ENCODE data around the gene CACNA1C.

Gene CACNA1C

GRCh38 chr12:2319737-2320506 is 267.1 kb downstream of the CACNA1C start:
- no peak for DNase-seq (ENCODE audit: low read depth in 2 of 2)

- DNase-seq (ENCODE audit: low read depth in 2 of 2) = no peak
Measured at GRCh38 chr12:2320841-2321240, 268.1 kb downstream of the CACNA1C start.

- DNase-seq (ENCODE audit: low read depth in 2 of 2) = no peak
Measured at GRCh38 chr12:2322554-2323120, 269.9 kb downstream of the CACNA1C start.

DNA sequence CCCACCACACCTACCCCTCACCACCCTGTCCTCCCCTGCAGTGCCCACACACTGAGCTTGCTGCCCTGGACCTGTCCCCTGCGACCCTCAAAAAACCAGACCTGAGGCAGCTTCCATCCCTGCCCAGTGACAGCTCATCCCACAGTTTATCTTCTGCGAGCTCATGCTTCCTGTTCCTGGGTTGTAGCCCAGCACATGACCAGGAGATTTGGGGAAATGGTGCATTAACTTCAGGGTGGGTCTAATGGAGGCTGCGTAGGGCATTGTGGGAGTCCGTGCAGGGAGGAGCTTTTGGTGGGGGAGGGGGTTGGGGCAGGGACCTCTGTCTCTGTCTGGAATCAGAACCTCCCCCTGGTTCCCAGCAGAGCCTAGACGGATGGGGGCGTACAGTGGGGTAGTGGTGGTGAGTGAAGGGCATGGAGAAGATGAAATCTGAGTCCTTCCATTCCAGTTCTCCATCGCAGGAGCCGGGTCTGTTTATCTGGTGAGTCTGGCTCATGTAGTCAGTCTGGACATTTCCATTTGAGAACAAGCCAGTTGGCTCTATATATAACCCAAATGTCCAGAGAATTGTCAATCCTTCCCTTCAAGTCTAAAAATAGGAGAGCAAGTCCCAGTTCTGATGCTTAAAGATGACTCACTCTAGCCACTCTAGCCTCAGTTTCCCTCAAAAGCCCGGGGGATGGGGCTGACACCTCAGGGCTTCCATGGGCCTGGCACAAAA is 270.9 kb downstream of the CACNA1C start:
- no peak for DNase-seq (ENCODE audit: low read depth in 2 of 2)

DNA sequence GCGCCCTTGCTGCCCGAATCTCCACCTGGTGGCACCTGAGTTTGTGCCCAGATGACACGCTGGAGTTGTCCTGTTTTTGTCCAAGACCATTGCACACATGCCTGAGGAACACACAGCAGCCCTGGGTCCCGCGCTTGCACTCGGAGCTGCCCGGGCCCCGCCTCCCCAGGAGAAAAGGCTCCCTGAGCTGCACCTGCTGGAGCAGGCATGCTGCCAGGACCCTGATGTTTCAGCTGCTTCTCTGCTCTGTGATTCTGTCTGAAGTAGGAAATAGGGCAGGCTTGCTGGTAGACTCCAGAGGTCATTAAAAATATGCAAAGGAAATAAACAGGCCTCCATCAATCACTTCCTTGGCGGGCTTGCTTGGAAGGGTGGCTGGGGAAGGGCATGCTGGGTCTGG is 271.6 kb downstream of the CACNA1C start:
- no peak for DNase-seq (ENCODE audit: low read depth in 2 of 2)

DNA sequence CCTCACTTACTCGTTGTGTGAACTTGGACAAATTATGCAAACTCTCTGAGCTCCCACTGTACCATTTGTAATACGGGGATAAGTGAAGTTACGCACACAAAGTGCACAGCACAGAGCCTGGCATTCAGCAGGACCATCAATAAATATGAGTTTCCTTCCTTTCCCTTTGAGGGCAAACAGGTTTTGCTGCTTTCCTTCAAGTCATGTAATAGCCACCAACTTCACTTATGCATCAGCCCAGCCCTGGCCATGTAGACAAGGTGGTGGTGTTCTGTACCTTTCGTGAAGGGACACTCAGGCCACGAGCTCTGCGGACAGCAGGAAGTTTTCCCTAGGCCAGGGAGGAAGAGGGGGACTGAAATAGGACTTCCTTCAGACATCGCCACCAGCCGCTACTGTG is 272.7 kb downstream of the CACNA1C start:
- no peak for DNase-seq (ENCODE audit: low read depth in 2 of 2)

- no peak for DNase-seq (ENCODE audit: low read depth in 2 of 2)
Measured at GRCh38 chr12:2326470-2326869, 273.7 kb downstream of the CACNA1C start.

- no peak for DNase-seq (ENCODE audit: low read depth in 2 of 2)
Measured at GRCh38 chr12:2328661-2329060, 275.9 kb downstream of the CACNA1C start.

DNA sequence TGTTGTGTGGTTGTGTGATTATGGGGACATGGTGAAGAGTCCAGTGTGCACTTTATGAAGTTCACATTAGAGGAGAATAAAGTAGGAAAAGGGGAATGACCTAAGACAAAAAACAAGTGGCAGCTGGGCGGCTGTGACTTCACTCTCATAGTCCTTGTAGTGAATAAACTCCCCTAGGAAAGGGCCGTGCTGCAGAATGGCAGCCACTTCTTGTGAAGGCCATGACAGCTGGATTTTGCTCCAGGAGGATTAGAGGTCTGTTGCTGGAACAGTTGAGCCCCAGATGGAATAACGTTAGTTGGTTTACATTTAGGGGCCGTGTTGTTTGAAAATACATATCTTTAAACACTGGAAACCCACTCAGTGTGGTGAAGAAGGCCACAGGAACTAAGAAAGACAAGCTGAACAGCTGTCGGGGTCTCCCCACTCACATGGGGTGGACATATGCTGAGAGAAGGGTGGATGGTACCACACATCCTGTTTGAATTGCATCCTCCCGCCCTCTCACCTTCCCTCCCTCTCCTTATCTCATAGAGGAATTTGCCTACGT is 276.9 kb downstream of the CACNA1C start:
- DNase-seq (ENCODE audit: low read depth in 2 of 2) = no peak

DNA sequence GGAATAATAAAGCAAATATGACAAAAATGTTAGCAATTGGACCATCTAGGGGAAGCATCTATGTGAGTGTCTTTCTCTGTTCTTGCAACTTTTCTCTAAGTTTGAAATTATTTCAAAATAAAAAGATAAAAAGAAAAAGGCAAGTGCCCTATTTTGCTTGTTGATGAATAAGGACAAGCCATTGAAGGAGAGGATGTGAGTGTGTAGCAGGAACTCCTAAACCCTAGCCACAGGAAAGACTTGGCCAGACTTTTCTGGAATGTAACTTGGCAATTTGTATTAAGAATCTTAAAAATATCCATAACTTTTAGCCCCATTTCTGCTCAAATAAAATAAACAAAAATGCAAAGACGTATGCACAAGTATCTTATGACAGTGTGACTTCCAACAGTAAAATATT is 279.4 kb downstream of the CACNA1C start:
- DNase-seq (ENCODE audit: low read depth in 2 of 2) = no peak

GRCh38 chr12:2332947-2333346 is 280.2 kb downstream of the CACNA1C start:
- no peak for DNase-seq (ENCODE audit: low read depth in 2 of 2)

GRCh38 chr12:2333491-2334195 is 280.9 kb downstream of the CACNA1C start:
- no peak for DNase-seq (ENCODE audit: low read depth in 2 of 2)

DNA sequence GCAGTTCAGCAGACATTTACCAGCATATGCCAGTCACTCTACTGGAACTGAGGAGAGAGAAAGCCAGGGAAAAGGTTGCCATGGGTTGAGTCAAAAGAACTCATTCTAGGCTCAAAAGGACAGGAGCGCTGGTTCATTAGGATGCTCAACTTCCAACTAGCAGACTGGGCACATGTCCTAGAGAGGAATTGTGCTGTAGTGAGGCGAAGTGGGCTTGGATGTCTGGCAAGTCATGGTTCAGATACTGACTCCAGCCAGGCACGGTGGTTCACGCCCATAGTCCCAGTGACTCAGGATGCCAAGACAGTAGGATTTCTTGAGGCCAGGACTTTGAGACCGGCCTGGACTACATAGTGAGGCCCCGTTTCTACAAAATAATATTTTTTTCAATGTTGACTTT is 281.5 kb downstream of the CACNA1C start:
- DNase-seq (ENCODE audit: low read depth in 2 of 2) = no peak

- DNase-seq (ENCODE audit: low read depth in 2 of 2) = no peak
Measured at GRCh38 chr12:2334689-2335088, 281.9 kb downstream of the CACNA1C start.

DNA sequence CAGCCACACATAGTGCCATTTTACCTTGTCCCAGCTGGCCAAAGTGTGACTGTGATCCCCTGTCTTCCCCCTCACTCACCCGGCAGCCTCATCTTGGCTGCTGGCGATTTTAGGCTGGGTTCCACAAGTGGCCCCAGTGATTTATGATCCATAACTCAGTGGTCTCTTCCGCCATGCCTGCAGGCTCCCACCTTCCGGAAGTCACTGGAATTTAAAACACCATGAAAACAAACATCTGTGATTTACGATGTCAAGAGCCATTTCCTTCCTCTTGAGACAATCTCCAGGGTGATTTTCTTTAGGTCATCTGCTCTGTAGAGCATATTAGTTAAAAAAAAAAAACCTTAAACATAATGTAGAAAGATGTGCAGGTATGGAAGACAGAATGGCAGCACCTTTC is 282.3 kb downstream of the CACNA1C start:
- DNase-seq (ENCODE audit: low read depth in 2 of 2) = no peak

- DNase-seq (ENCODE audit: low read depth in 2 of 2) = no peak
Measured at GRCh38 chr12:2335513-2335912, 282.7 kb downstream of the CACNA1C start.

DNA sequence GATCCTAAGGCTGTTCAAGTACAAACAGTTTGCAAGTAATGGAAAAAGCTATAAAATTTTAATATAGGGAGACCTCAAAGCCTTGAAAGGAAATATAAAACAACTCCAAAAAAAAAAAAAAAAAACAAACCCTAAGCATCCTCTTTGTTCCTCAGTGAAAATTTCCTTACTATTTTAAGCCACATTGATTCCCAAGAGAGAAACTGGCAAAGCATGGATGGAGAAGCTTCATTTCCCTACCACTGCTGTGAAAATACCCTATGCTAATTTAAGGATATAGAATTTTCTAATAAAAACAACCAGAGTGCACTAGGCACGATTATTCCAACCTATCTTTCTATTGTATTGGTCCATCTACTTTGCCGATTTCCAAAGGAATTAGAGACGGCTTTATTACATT is 283.1 kb downstream of the CACNA1C start:
- no peak for DNase-seq (ENCODE audit: low read depth in 2 of 2)

- no peak for DNase-seq (ENCODE audit: low read depth in 2 of 2)
Measured at GRCh38 chr12:2336409-2336829, 283.6 kb downstream of the CACNA1C start.

DNA sequence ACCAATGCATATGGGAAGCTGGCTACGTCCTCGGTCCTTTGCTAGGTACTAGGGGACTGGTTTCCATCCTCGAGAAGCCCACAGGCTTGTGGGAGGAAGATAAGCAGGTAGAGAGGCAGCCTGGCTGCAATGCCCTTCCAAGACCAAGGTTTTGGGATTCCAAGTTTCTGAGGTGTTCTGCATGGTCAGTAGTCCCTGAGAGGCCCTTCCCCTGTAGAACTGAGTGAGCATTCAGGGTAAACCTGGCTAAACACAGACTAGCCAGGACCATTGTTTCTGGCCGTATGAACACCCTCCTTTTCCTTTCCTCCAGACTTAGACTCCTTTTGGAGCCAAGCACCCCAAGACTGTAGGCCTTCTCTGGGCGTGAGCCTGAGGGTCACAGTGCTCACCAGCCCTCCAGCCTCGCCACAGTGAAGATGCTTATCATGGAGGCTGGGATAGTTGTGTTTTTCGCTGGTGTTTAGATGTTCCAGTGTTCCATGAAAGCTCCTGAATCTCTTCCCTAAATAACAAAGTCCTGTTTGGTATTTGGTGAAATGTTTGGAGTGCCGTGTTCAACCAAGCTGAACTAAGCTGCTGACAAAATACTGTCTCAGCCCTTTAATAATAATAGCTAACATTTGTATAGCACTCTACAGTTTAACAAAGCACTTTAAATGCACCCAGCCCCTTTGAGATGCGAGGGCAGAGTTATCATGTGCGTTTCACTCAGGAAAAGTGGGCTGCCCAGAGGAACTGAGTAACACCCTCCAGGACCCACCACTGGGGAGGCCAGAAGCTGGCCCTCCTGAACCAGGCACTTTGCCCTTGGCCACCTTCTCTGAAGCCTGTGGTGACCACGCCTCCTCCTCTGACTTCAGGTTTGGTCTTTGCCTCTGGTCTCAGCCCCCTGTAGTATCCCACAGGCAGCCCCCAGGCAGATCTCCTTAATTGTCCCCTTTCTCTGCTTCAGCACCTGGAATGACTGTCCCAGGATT is 284.5 kb downstream of the CACNA1C start:
- DNase-seq (ENCODE audit: low read depth in 2 of 2) = no peak

GRCh38 chr12:2338381-2338780 is 285.6 kb downstream of the CACNA1C start:
- DNase-seq (ENCODE audit: low read depth in 2 of 2) = no peak

DNA sequence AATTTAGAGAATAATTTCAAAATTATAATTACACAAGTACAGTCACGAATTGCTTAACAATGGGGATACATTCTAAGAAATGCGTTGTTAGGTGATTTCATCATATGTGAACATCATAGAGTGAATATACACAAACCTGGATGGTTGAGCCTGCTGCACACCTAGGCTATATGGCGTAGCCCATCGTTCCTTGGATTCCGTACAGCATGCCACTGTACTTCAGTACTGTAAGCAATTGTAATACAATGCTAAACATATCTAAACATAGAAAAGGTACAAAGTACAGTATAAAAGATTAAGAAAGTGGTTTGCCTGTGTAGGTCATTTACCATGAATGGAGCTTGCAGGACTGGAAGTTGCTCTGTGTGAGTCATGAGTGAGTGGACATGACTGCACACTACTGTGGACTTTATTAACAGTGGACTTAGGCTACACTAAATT is 286.2 kb downstream of the CACNA1C start:
- no peak for DNase-seq (ENCODE audit: low read depth in 2 of 2)
